ENCODE data around the gene KCNQ1.

- TF ChIP-seq CTCF (IDR thresholded peaks at IDR 0.05) (peak; percentile 92), EZH2 (IDR thresholded peaks at IDR 0.05; ENCODE audit: borderline replicate concordance, insufficient read depth, low read depth, low read length, poor library complexity, severe bottlenecking) (no peak)
Observed at GRCh38 chr11:2888266-2888968, 443.6 kb downstream of the KCNQ1 start.

Measured in B cell (primary cell).